ENCODE measurements around the gene IL19.
"Not testable (repeated sequence)": the region's sequence is repeated elsewhere in the genome, so short reads cannot be mapped to it uniquely, and the experiment has no call there.

IL19 gene

GRCh38 chr1:206741142-206741701 is 29.4 kb upstream of the IL19 start:
- DNase-seq: no peak

DNA sequence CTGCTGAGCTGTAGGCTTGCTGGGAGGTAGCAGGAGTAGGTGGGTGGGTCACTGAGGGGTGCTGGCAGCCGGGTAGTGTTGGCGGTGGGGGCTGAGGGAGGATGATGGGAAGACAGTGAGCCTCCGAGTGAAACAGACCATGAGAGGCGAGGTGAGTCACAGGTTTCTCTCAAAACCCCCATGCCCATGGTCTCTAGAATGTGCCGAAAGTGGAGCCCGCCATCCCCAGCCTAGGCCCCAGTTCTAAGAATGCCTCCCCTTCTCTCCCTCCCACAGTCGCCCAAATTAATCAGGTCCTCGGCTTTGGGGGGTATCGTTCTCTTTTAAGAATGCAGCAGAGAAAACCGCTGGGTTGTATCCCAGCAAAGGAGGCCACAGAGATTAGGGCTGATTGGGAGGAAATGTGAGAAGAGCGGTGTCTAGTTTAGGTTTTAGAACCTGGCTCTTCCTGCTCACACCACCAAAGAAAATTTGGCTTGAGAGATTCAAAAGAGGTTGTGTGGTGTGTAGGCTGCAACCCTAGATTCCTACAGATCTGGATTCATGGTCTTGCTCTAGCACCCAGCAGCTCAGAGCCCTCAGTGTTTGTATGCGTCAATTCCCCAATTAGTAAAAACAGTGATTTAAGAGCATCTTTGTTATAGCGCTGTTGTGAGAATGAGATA is 27.7 kb upstream of the IL19 start:
- no peak for DNase-seq

DNA sequence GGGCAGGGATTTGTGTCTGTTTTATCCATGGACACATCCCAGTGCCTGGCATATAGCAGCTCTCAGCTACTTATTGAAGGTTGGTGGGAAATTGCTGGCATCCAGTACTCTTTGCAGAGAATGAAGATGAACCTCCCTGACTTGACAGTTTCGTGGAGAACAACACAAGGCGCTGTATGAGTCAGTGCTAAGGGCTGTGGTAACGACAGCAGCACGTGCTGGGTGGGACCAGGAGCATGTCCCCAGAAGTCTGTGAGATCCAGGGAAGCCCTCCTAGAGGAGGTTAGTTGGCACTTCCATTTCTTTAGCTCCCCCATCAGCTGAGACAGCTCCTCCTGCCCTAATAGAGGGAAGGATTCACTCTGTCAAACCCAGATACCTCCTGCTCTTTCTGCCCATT is 25.9 kb upstream of the IL19 start:
- no peak for DNase-seq

- no peak for DNase-seq
Observed at GRCh38 chr1:206745301-206745700, 25.3 kb upstream of the IL19 start.

DNA sequence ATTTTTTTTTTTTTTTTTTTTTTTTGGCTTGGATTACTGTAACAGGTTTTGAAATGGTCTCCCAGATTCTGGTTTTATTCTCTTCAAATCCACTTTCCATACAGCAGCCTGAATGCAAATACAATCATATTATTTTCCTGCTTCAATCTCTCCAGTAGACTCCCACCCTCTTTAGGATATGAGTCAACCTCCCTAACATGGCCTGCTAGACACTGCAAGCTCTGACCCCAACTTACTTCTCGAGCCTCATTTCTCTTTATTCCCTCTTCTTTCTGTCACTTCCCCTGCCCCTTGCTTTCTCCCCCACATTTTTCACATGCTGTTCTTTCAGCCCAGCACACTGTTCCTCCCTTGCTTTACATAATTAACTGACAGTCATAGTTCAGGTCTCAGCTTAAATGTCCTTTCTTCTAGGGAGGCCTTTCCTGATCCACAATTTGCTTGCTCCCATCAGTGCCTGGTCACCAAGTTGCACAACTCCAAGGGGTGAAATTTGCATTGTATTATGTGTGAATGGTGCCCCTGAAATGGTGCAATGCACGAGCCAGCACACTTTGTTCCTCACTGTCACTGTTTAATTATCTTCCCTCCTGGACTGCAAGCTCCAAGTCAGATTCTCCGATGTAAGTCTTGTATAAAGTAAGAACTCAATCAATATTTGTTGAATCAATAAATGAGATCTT is 22.1 kb upstream of the IL19 start:
- no peak for DNase-seq

- no peak for DNase-seq
Observed at GRCh38 chr1:206751891-206752290, 18.7 kb upstream of the IL19 start.

DNA sequence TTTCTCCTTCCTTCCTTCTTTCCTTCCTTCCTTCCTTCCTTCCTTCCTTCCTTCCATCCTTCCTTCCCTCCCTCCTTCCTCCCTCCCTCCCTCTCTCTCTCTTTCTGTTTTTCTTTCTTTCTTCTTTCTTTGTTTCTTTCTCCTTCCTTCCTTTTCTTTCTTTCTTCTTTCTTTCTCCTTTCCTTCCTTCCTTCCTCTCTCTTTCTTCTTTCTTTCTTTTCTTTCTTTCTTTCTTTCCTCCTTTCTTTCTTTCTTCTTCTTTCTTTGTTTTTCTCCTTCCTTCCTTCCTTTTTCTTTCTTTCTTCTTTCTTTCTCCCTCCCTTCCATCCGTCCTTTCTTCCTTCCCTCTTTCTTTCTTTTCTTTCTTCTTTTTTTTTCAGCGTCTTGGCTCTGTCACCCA is 18.1 kb upstream of the IL19 start:
- DNase-seq: no peak

GRCh38 chr1:206753141-206753540 is 17.4 kb upstream of the IL19 start:
- no peak for DNase-seq

- no peak for DNase-seq
Observed at GRCh38 chr1:206754011-206754410, 16.6 kb upstream of the IL19 start.

- DNase-seq: no peak
Observed at GRCh38 chr1:206757524-206758266, 12.9 kb upstream of the IL19 start.

DNA sequence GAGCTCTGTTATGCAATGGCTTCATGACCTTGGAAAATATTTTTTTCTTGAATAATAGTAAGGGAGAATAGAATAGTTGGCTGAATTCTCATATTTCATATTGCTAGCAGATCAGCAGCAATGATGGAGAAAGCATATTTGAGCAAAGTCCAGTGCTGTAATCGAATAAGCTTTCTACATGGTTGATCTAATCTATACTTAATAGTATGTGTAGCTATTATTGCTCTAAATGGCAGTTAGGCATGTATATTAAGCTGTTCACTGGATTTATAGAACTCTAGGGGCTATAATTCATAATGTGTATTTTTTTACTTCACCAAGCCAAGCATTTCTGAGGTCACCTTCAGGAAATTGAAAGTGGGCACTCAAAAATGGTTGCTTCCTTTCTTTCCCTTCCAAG is 10.0 kb upstream of the IL19 start:
- DNase-seq: no peak

DNA sequence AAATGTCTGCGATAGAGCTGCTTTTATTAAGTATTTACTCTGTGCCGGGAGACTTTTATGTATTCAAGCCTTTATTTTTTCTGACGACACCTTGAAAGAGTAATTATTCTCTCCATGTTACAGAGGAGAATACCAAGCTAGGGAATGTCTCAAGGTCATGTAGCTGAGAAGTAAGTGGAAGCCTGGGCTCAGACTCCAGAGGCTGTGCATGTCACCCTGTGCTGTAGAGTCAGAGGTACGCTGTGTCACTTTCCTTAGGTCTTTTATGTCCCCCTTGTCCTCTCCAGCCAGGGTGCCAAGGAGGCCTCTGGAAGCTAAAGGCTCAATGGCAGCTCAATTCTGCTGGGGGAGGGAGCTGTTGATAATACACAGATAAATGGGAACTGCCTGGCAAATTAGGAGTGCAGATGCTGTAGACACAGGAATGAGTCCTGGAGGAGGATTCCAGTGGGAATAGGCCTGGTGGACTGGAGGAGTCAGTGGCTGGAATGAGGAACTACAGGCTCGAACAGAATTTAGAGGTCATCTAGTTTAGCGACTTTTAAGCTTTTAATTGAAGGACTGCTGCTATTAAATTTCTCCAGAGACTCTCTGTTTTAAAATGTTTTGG is 9.3 kb upstream of the IL19 start:
- no peak for DNase-seq

- DNase-seq: not testable (repeated sequence)
Observed at GRCh38 chr1:206762741-206763364, 7.7 kb upstream of the IL19 start.

- not testable (repeated sequence) for DNase-seq
Observed at GRCh38 chr1:206765771-206766170, 4.8 kb upstream of the IL19 start.

DNA sequence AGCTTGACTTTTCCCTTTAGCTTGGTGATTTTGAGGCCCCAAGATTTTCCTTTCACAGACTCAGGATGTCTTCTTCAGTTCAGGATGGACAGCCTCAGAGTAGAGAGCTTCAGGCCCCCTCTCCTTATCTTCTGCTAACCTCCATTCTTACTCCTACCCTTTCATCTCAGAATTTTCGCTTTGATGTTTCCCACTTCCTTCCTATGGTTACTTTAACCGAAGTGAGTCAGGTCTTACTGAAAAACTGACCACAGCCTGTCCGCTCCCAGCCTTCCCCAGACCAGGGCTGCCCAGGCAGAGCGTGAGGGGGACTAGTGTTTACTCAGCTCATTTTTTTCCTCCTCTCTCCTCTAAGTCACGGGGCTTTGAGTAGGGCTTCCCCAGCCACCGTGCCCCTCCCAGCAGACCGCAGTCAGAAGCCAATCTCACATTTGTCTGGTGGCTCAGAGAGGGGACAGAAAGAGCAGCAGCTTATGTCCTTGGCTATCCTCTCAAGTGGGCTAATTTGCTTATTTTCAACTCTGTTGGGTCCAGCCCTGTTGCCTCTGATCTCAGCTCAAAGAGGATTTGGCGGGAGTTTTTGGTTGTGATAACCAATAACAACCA is 4.2 kb upstream of the IL19 start:
- no peak for DNase-seq

DNA sequence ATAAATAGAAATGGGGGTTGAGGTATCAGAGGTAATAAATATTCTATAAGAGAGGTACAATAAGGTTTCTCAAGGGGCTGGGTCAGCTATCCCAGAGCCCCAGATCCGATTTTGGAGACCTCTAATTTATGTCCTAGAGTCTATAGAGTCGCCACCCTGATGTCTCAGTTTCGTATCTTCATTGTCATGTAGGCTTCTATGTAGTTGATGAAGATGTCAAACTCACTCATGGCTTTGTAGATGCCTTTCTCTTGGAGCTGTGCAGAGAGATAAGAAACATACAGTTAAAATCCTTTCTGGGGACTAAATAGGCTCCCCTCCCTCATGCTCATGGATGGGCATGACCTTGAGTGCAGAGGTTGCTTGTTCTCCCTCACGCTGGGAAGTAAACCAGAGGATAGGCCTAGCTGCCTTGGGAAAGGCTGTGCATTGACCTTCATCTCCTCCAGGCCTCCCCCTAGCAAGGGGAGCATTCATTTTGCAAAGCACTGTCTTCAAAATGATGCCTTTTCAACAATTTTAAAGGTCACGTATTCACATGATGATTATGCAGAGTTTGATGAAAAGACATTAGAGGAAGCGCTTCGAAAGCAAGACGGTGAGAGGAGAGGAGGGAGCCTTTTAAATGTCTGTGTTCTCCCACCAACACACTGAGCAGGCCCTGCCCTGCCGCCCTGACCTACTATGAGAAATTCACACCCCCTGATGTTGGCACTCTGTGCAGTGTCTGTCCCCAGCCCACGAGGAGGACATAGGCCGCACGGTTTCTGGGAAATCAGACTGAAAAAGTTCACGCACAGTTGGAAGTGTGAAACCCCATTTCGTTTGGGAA is 1.9 kb upstream of the IL19 start:
- DNase-seq: no peak

DNA sequence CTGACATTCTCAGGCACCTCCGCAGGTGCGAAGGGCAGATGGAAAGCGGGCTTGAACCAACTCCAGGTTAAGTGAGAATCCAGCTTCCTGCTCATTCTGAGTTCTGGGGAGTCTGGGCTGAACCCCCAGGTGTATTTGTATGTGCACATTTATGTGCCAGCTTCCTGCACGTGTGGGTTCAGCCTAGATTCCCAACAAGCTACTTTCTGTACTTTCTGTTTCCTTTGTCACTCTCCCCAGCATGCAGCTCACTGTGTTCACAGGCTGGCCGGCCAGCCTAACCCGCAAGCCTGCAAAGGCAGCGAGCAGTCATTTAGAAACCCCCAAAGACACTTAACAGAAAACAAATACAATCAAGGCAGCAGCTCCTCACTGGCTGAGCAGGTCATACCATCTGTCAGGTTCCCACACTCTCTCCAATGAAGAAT is 1.3 kb upstream of the IL19 start:
- no peak for DNase-seq

GRCh38 chr1:206771338-206771692 is 742 bp downstream of the IL19 start:
- no peak for DNase-seq

- DNase-seq: no peak
Observed at GRCh38 chr1:206772243-206772937, 1.8 kb downstream of the IL19 start, which contains the start of gene IL10. Gene IL10, minus strand, starts transcription at chr1:206772494. Its CDS starts 59 bp downstream, at chr1:206772435.

DNA sequence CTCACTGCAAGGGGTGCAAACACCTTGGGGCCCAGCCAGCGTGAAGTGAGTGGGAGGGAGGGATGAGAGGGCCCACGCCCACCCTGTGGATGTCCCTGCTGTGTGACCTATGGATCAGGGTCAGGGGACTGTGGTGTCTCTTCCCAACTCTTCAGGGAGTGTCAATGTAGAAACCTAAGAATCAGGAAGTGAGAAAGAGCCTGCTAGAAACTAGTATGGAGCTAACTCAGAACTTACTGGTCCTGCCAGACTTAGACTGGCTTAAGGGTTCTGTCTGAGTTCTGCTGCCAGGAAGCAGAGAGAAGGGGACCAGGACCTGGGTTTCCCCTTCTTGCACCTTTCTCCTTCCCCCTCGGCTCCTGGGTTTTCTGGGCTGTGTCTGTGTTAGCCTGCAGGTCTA is 3.5 kb downstream of the IL19 start:
- DNase-seq: no peak

GRCh38 chr1:206776229-206776628 is 5.7 kb downstream of the IL19 start:
- no peak for DNase-seq

Measured in 8988T (cell line).